HG02884 (cell line): ENCODE results near the gene STX7.
"Not testable (repeated sequence)": the region's sequence is repeated elsewhere in the genome, so short reads cannot be mapped to it uniquely, and the experiment has no call there.

Experiments
- ATAC-seq: cut with Tn5 transposase; IDR thresholded peaks from one replicate; pipeline ENCODE4 v1.9.1; 2021; ENCODE audit warnings: mild to moderate bottlenecking, moderate library complexity; ENCODE audit not compliant: unreplicated experiment

The STX7 gene, protein sequence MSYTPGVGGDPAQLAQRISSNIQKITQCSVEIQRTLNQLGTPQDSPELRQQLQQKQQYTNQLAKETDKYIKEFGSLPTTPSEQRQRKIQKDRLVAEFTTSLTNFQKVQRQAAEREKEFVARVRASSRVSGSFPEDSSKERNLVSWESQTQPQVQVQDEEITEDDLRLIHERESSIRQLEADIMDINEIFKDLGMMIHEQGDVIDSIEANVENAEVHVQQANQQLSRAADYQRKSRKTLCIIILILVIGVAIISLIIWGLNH

DNA sequence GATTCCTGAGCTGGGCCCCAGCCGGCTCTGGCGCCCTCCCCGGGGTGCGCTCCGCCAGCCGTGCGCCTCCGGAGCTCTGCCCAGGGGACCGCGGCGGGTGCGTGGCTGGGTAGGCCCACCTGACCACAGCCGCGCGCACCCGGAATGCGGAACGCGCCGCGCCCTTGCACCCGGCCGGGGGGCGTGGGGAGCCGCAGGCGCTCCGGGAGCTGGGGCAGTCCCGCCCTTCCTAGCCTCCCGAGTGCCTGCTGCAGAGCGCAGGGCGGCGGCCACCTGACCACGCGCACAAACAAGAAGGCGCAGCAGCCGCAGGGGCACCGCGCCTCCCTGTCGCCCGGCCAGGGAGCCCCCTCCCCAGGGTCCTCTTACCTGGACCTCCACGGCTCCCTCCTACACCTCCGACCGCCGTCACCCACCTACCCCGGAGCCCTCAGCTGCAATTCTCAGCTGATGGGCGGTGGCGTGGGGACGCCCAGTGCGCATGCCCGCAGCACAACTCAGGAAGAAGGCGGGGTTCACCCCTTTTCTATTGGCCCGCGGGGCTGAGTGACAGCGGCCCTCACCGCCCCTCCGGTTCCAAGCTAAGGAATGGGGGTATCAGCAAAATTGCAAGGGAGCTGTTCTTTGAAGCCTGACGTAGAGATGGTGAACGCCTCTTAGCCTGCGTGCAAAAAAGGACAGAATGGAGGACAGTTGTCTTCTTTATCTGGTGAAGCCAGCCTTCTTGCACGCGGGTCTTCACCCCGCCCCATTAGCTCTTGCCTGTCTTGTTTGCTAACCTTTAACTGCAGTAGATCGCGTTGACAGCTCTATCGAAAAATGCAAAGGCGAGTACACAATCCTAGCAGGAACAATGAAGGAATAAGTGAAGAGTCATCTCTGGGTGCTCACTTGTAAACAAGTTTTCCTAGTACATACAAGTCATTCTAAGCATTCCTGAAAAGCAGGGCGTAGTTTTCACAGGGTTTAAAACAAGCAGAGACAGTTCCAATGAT lies at the start of gene STX7:
STX7 (minus strand) TSS at position 479 of the 995 bp plus-strand sequence. CDS start 9,586 bp downstream, outside the sequence.
- peak; percentile 87 for ATAC-seq

- ATAC-seq = not testable (repeated sequence)
These were observed 47.2 kb upstream of the STX7 start for GRCh38 chr6:132560087-132560486.

DNA sequence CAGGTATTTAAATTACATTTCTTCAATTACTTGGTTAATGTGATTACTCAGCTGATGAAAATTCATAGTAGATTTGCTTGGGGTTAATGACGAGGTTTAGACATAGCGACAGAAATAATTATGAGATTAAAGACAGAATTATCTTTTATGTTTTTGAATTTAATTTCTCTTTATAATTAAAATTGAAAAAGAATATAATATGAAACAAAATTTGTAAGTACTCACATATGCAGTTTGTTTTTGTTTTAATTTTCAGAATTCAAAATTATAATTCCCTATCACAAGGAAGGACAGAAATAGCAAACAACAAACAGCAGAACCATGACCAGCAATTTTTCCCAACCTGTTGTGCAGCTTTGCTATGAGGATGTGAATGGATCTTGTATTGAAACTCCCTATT lies 39.5 kb upstream of the STX7 start, which contains the start of gene TAAR8:
TAAR8 (plus strand) TSS at position 301 of the 400 bp plus-strand sequence; CDS start at position 322, 21 bp downstream.
- no peak for ATAC-seq

GRCh38 chr6:132551214-132551613 lies 38.3 kb upstream of the STX7 start:
- ATAC-seq = no peak

- ATAC-seq = no peak
These were observed 36.0 kb upstream of the STX7 start for GRCh38 chr6:132548746-132549463.

GRCh38 chr6:132544826-132545225 lies 31.9 kb upstream of the STX7 start:
- no peak for ATAC-seq

GRCh38 chr6:132537977-132538376 lies 25.1 kb upstream of the STX7 start, which contains the start of gene TAAR9:
Gene TAAR9 (plus strand): TSS chr6:132538277. CDS start chr6:132538290, 13 bp downstream.
- no peak for ATAC-seq

GRCh38 chr6:132537145-132537544 lies 24.2 kb upstream of the STX7 start:
- no peak for ATAC-seq

GRCh38 chr6:132534546-132534945 lies 21.6 kb upstream of the STX7 start:
- not testable (repeated sequence) for ATAC-seq

GRCh38 chr6:132530293-132530974 lies 17.5 kb upstream of the STX7 start:
- peak; percentile 84 for ATAC-seq

DNA sequence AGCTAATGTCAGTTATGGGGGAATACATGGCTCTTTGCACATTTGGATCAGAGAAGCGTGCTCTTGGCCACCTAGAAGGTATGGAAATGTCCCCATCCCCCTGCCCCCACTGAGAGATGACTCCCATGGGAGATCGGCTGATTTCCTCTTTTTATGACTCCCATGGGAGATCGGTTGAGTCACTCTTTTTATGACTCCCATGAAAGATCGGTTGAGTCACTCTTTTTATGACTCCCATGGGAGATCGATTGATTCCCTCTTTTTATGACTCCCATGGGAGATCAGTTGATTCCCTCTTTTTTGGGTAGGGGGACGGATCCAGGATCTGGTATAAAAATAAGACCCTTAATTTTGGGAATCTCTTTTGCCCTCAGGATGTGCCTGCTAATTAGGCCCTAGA lies 14.9 kb upstream of the STX7 start:
- no peak for ATAC-seq

- no peak for ATAC-seq
These were observed 13.5 kb upstream of the STX7 start for GRCh38 chr6:132526461-132526860.

GRCh38 chr6:132525866-132526265 lies 12.9 kb upstream of the STX7 start:
- ATAC-seq = no peak

GRCh38 chr6:132524646-132525045 lies 11.7 kb upstream of the STX7 start:
- no peak for ATAC-seq

DNA sequence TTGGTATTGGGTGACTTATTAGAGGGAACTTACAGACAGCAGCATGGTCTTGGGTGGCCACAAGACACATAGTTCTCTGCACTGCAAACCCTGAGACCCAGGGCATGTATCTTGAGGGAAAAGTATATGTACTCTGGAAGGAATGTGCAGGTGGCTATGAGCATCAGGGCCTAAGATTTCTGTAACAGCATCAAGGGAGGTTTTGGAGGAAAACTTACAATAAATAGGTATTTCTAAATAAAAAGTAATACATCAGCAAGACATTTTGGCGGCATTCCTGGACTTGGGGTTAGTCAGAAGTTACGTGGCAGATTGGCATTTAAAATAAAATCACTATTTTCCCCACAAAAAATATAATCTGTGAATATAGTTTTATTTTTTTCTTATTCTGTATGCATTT lies 8.0 kb upstream of the STX7 start:
- ATAC-seq = no peak

DNA sequence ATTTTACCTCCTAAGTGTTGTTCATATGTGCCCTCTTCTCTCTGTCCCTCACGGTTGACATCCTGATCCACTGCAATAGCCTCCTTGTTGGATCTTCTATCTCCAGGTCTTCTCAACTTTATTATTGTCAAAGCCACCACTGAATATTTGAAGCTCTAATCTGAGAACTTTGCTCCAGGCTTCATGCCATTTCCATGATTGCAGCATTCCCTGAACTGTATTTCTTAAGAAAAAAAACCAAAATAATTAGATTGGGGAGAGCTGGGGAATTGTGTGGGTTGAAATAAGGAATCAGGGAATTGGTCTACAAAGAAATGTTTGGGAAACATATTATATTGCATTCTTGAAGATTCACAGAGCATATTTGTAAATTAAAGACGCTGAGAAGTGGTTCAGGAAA lies 2.5 kb upstream of the STX7 start:
- no peak for ATAC-seq

GRCh38 chr6:132513831-132514545 lies 1.1 kb upstream of the STX7 start:
- no peak for ATAC-seq

DNA sequence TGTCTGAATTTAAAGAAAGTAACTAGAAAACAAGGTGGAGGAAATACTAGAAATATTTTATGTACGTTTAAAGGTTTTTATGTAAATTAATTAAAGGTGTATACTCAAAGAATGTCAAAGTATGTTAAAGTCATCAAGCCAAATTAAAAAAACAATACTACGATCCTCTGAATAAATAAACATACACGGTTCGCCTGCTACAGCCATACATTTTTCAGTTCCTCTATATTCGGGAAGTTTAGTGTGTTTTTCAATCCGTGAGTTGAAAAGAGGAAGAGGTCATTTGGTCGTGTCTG lies 626 bp downstream of the STX7 start:
- ATAC-seq = no peak

DNA sequence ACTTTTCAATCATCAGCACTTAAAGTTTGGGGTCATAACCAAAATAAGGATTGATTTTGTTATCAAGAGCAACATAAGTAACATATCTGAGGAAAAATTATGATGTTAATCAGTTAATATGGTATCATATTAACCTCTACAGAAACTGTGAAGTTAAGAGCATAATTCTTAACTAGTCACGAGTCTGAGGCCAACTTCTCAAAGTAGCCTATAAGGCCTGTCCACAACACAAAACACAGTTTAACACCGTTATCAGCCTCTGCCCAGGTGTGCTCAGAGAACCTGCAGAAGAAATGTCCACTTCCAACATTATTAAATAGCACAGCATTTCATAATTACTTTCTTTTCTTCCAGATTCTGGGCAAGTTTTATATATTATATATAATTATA lies 1.1 kb downstream of the STX7 start:
- ATAC-seq = no peak

DNA sequence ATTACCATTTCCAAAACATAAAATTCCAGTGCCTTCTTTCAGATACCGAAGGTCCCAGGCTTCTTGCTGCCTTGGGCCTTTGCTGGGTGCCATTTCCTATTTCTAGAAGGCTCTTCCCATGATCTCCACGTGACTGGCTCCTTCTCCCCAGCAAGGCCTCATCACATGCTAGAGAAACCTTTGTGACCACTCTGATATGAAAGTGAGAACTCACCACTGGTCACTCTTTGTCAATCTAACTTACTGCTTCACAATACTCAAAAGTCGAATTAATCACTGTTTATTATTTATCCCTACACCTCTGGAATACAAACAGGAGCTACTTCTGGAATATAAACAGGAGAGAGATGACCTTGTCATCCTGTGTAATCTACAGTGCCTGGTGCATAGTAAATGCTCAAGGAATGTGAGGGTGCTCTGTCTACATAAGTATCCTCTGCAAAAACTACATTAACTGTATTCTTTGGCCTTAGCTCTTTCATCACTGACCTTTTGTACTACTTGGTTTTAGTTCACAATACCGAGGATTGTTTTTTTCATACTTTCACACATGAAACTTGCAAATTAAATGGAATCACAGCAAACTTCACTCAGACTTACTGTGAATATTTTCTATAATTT lies 1.6 kb downstream of the STX7 start:
- ATAC-seq = no peak
